MCF 10A (cell line): ENCODE results near the gene DHX9. TPM values are rescaled to one million over a fixed set of nuclear protein-coding genes. Genes with fewer than 3 reads are reported as not detected.

Source experiments
- Bru-seq: library from RNA; stranded (reverse); fragments of 400-500 nt; gene quantifications from one replicate; lab custom pipeline; 2021; lab: Mats Ljungman, UMichigan
- BruChase-seq, 2 experiments: library from RNA; stranded (reverse); fragments of 400-500 nt; gene quantifications; one replicate each; lab custom pipeline; 2021; lab: Mats Ljungman, UMichigan
- BruUV-seq: library from RNA; stranded (reverse); fragments of 400-500 nt; replicated peaks from 2 replicates; lab custom pipeline; 2021; lab: Mats Ljungman, UMichigan
- CTCF ChIA-PET: fragments of 300-600 bp; sonication (Branson Sonifier 250); formaldehyde crosslinking; extraction: SDS; loops from one replicate; lab custom pipeline; 2021; ENCODE audit warnings: antibody characterized with exemption, inconsistent platforms; lab: Yijun Ruan, JAX
- POLR2A ChIA-PET: fragments of 300-600, 350-650 bp; sonication (Branson Sonifier 250); formaldehyde crosslinking; extraction: SDS; loops from one replicate; lab custom pipeline; 2020; ENCODE audit warnings: antibody characterized with exemption, inconsistent platforms; lab: Yijun Ruan, JAX
- DNase-seq: peaks from one replicate; pipeline ENCODE4 v3.0.0-alpha.2; 2018; ENCODE audit not compliant: unreplicated experiment
- H3K27ac Mint-ChIP-seq: one replicate; pipeline ENCODE4 v1.8.0; 2022; ENCODE audit warnings: mild to moderate bottlenecking, low read depth, mixed read lengths; ENCODE audit not compliant: unreplicated experiment
- H3K27me3 Mint-ChIP-seq: one replicate; pipeline ENCODE4 v1.8.0; 2022; ENCODE audit warnings: mixed read lengths; ENCODE audit not compliant: insufficient read depth, unreplicated experiment
- H3K36me3 Mint-ChIP-seq: one replicate; pipeline ENCODE4 v1.8.0; 2022; ENCODE audit warnings: mild to moderate bottlenecking, moderate library complexity, mixed read lengths; ENCODE audit not compliant: insufficient read depth, unreplicated experiment
- H3K4me1 Mint-ChIP-seq: one replicate; pipeline ENCODE4 v1.8.0; 2022; ENCODE audit warnings: mixed read lengths; ENCODE audit not compliant: insufficient read depth, unreplicated experiment
- H3K4me3 Mint-ChIP-seq: one replicate; pipeline ENCODE4 v1.8.0; 2022; ENCODE audit warnings: mild to moderate bottlenecking, moderate library complexity, mixed read lengths; ENCODE audit not compliant: unreplicated experiment
- H3K9me3 Mint-ChIP-seq: one replicate; pipeline ENCODE4 v1.8.0; 2022; ENCODE audit warnings: mixed read lengths; ENCODE audit not compliant: unreplicated experiment
- intact Hi-C: fragments of 100-400 bp; cut with micrococcal nuclease; formaldehyde crosslinking; loops from 2 replicates; pipeline ENCODE4 v1.14.1; 2022
- long read RNA-seq: library from polyadenylated mRNA; stranded (forward); transcript quantifications from one replicate; pipeline ENCODE4 v2.0.0, GENCODE V29; 2022
- total RNA-seq: library from RNA; stranded (reverse); gene quantifications from 2 replicates; pipeline ENCODE4 v1.2.3, GENCODE V29; 2022
- TF ChIP-seq, protein P1 (sequence below): fragments of 200-600 bp; IDR thresholded peaks from one replicate; pipeline ENCODE4 v1.8.0; 2022; ENCODE audit warnings: antibody characterized with exemption, mild to moderate bottlenecking; ENCODE audit not compliant: unreplicated experiment

The DHX9 gene
- 105 and 107 TPM in 2 replicates for total RNA-seq
- Bru-seq, nascent RNA: percentile 99 among the genes with signal in this experiment
- percentile 94 among the genes with signal in this experiment for BruChase-seq, experiment 1, labeled RNA remaining after a 6-hour chase
- percentile 95 among the genes with signal in this experiment for BruChase-seq, experiment 2, labeled RNA remaining after a 2-hour chase
- long read RNA-seq, full-length matches to known transcripts: 67 of 88 reads
- long read RNA-seq, partial matches to known transcripts: 12 of 88 reads
- long read RNA-seq, other reads (novel, unspliced or antisense): 9 of 88 reads

DNA sequence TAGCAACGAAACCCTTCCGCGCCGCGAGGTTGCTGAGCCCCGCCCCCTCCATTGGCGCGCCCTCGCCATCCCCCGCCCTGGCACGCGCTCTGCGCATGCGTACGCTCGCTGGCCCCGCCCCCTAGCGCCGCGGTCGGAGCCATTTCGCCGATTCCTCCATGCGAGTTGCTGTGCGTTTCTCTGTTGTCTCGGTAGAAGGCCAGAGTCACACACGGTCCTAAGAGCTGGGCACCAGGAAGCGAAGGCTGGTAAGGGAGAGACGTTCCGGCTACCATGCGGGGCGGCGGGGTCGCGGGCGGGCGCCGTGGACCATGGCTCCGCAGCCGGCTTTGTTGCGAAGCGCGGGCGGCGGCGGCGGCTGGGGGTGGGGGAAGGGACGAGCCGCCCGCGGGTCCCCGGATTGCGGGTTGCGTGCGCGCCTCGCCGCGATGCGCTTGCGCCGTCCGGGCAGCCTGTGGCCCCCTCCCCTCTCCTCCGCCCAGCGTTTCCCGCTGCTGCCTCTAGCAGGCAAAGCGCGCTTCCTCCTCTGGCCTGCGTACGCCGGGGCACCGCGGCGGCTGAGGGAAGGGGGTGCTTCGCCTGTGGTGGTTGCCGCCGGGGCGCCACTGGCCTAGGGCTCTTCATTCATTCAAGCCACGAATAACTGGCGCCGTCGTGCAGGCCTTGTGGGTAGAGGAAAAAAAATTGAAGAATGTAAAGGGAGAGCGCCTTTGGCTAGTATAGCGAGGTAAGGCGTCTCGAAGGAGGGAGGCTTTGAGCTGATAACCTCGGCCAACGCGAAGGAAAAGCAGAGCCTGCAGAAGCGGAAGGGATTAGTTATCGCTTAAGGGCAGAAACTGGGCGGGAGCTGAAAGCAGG, at the start of gene DHX9:
Gene DHX9 (plus strand): TSS at position 139 of the 858 bp plus-strand sequence. CDS start 3,220 bp downstream, outside the sequence.
- no peaks in the 10 kb centered on the region for H3K27me3 Mint-ChIP-seq
- peaks cover 46% of the 10 kb centered on the region for H3K36me3 Mint-ChIP-seq
- TF ChIP-seq, protein P1, sequence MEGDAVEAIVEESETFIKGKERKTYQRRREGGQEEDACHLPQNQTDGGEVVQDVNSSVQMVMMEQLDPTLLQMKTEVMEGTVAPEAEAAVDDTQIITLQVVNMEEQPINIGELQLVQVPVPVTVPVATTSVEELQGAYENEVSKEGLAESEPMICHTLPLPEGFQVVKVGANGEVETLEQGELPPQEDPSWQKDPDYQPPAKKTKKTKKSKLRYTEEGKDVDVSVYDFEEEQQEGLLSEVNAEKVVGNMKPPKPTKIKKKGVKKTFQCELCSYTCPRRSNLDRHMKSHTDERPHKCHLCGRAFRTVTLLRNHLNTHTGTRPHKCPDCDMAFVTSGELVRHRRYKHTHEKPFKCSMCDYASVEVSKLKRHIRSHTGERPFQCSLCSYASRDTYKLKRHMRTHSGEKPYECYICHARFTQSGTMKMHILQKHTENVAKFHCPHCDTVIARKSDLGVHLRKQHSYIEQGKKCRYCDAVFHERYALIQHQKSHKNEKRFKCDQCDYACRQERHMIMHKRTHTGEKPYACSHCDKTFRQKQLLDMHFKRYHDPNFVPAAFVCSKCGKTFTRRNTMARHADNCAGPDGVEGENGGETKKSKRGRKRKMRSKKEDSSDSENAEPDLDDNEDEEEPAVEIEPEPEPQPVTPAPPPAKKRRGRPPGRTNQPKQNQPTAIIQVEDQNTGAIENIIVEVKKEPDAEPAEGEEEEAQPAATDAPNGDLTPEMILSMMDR: peak; percentile 17
- ChIA-PET POLR2A (interaction anchor here (0.6 to 2.2 kb wide), 28 partner anchors 9 to 912 kb away, joined by 3 to 21 read pairs (median 4); partner anchors contain the start of gene RNASEL), CTCF (interaction anchor here (0.6 to 1.4 kb wide), 6 partner anchors 18 to 326 kb away, joined by 3 to 4 read pairs (median 3); no protein-coding TSS in a partner anchor)
- H3K4me1 Mint-ChIP-seq: peaks cover 32% of the 10 kb centered on the region
- peak; percentile 93 for DNase-seq
- H3K27ac Mint-ChIP-seq: peak within 1 kb of the TSS; percentile 80
- peak within 1 kb of the TSS; percentile 88 for H3K4me3 Mint-ChIP-seq
- intact Hi-C loops: loop anchor here (2.0 kb wide), 1 partner anchor 53 kb away; no protein-coding TSS in a partner anchor
- no peaks in the 10 kb centered on the region for H3K9me3 Mint-ChIP-seq
- BruUV-seq: TSS peak; percentile 46

DNA sequence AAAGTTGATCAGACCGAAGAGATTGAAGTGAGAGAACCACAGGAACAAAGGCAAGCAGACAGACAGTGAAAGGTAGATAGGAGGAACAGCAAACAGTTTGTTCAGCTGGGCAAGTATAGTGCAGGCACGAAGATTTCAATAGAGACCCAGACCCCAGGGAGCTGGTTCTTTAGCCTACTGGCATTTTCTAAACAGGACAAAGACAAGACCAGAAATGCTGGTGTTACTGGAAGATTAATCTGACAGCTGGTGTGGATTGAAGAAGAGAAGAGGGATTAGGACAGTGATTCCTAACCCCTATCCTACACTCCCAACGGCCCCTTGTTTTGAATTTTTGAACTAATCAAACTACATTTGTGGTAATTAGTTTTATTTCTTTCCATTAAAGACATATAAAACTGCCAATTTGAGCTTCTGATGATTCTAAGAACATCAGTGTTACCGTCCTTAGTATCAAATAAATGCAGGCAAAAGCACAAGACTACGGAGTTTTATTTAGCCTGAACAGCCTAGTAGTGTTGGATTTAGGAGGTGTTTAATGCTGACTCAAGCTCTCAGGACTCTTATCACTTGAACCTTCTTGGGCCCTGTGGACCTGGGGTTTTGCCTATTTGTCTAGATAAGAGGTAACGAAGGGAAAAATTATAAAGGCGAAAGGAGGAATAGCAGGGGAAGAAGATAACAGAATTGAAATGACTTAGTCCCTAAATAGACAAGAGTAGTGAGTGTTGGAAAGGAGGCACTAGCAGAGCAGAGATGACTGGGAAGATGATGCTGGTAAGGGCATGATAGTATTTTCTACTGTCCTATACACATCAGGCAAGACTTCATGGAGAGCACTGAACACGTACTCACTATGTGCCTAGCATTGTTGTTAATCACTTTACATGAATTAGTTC, 47.6 kb upstream of the DHX9 start:
- no peaks in the 10 kb centered on the region for H3K9me3 Mint-ChIP-seq
- BruUV-seq: no TSS peak
- ChIA-PET POLR2A (interaction anchor here (0.9 to 12.3 kb wide), 5 partner anchors 9 to 188 kb away, joined by 3 to 151 read pairs (median 5); partner anchors contain the start of gene RGS16), CTCF (interaction anchor here (0.5 to 16.6 kb wide), 10 partner anchors 9 to 1628 kb away, joined by 3 to 991 read pairs (median 4); partner anchors contain the start of genes RGS16 and RNASEL)
- no peaks in the 10 kb centered on the region for H3K36me3 Mint-ChIP-seq
- TF ChIP-seq, protein P1: no peak
- H3K27ac Mint-ChIP-seq: no peak overlapping the region
- DNase-seq: no peak
- intact Hi-C loops: no loop called here
- peaks cover 6% of the 10 kb centered on the region for H3K4me1 Mint-ChIP-seq
- H3K27me3 Mint-ChIP-seq: no peaks in the 10 kb centered on the region
- H3K4me3 Mint-ChIP-seq: no peak overlapping the region

DNA sequence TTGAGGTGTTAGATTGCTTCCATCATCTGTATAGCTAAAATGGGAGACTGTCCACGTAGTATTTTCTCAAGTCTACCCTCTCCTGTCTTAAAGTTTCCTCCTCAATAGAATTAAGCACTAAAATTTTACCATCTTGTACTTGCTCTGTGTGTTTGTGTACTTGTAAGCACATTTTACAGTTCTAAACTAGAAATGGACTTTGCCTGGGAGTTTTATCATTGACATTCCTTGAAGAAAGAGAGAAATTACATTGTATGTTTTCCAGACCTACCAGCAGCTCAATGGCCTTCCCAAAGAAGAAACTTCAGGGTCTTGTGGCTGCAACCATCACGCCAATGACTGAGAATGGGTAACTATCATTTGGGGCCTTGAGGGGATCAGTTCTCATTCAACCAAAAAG, 45.1 kb upstream of the DHX9 start:
- POLR2A ChIA-PET: no interaction called here
- Mint-ChIP-seq H3K4me1 (peaks cover 5% of the 10 kb centered on the region), H3K9me3 (no peaks in the 10 kb centered on the region), H3K4me3 (no peak overlapping the region), H3K36me3 (no peaks in the 10 kb centered on the region), H3K27ac (no peak overlapping the region), H3K27me3 (no peaks in the 10 kb centered on the region)
- CTCF ChIA-PET: interaction anchor here (0.7 to 16.6 kb wide), 4 partner anchors 9 to 1703 kb away, joined by 3 to 991 read pairs (median 6); partner anchors contain the start of genes RGS16 and RNASEL
- intact Hi-C loops: no loop called here
- TF ChIP-seq, protein P1: no peak
- DNase-seq: no peak
- no TSS peak for BruUV-seq
